Osteoblast (primary cell): ENCODE measurements around the gene EFHC1. TPM values are rescaled to one million over a fixed set of nuclear protein-coding genes. Genes with fewer than 3 reads are reported as not detected.

Source experiments
- DNase-seq: peaks from one replicate; pipeline ENCODE4 v3.0.0; 2011; ENCODE audit warnings: low spot score, mixed read lengths; ENCODE audit not compliant: insufficient read length; ENCODE audit errors: missing footprints
- H2AFZ ChIP-seq: 2 replicates; pipeline ENCODE4 v1.6.0; 2011; ENCODE audit warnings: mild to moderate bottlenecking, low read length
- H3K27ac ChIP-seq: 2 replicates; pipeline ENCODE4 v1.5.1; 2011; ENCODE audit warnings: mild to moderate bottlenecking, low read depth, low read length, moderate library complexity
- H3K27me3 ChIP-seq: 2 replicates; pipeline ENCODE4 v1.6.0; 2012; ENCODE audit warnings: mild to moderate bottlenecking, control low read depth, inconsistent platforms, low read length, moderate library complexity; ENCODE audit not compliant: insufficient read depth
- H3K36me3 ChIP-seq: 2 replicates; pipeline ENCODE4 v1.5.1; 2011; ENCODE audit warnings: mild to moderate bottlenecking, low read length, control low read depth, moderate library complexity; ENCODE audit not compliant: insufficient read depth
- H3K4me1 ChIP-seq: 2 replicates; pipeline ENCODE4 v1.5.1; 2011; ENCODE audit warnings: mild to moderate bottlenecking, low read length, control low read depth, moderate library complexity; ENCODE audit not compliant: insufficient read depth
- H3K4me2 ChIP-seq: 2 replicates; pipeline ENCODE4 v1.6.0; 2011; ENCODE audit warnings: mild to moderate bottlenecking, low read length; ENCODE audit not compliant: insufficient read depth
- H3K4me3 ChIP-seq: fragments of 200-600 bp; sonication (generic); 3 replicates; pipeline ENCODE4 v1.5.1; 2012; ENCODE audit warnings: mild to moderate bottlenecking, low read length, inconsistent platforms; ENCODE audit not compliant: insufficient read depth
- H3K79me2 ChIP-seq: 2 replicates; pipeline ENCODE4 v1.6.0; 2012; ENCODE audit warnings: mild to moderate bottlenecking, low read length, control low read depth, inconsistent platforms; ENCODE audit not compliant: insufficient read depth
- H3K9me3 ChIP-seq: 2 replicates; pipeline ENCODE4 v1.5.1; 2011; ENCODE audit warnings: low read depth, low read length, control low read depth
- H4K20me1 ChIP-seq: 2 replicates; pipeline ENCODE4 v1.6.0; 2012; ENCODE audit warnings: mild to moderate bottlenecking, low read length, control low read depth; ENCODE audit not compliant: insufficient read depth
- CTCF ChIP-seq: IDR thresholded peaks from 2 replicates; pipeline ENCODE4 v1.5.1; 2011; ENCODE audit warnings: mild to moderate bottlenecking, low read depth, low read length, moderate library complexity; ENCODE audit errors: extremely low read depth
- total RNA-seq: library from RNA; depleted of rRNA; stranded (reverse); fragments of >200 nt; gene quantifications from 2 replicates; pipeline ENCODE4 v1.2.3, GENCODE V29; 2012

Gene EFHC1
- total RNA-seq, 1 donor = 31.1 TPM

GRCh38 chr6:52392944-52393343 lies 27.2 kb upstream of the EFHC1 start:
- Histone ChIP-seq H3K36me3 (no peaks in the 10 kb centered on the region), H3K4me1 (peaks cover 18% of the 10 kb centered on the region), H3K9me3 (no peaks in the 10 kb centered on the region), H3K79me2 (no peaks in the 10 kb centered on the region), H3K4me3 (no peak overlapping the region), H3K4me2 (no peak overlapping the region), H3K27ac (no peak overlapping the region), H4K20me1 (no peaks in the 10 kb centered on the region), H3K27me3 (no peaks in the 10 kb centered on the region), H2AFZ (no peak overlapping the region)
- DNase-seq = no peak
- no peak for TF ChIP-seq CTCF

- no peaks in the 10 kb centered on the region for H4K20me1 ChIP-seq
- no peaks in the 10 kb centered on the region for H3K27me3 ChIP-seq
- H3K4me3 ChIP-seq = no peak overlapping the region
- H3K4me2 ChIP-seq = no peak overlapping the region
- no peak overlapping the region for H2AFZ ChIP-seq
- no peak for TF ChIP-seq CTCF
- peaks cover 18% of the 10 kb centered on the region for H3K4me1 ChIP-seq
- no peaks in the 10 kb centered on the region for H3K79me2 ChIP-seq
- H3K36me3 ChIP-seq = no peaks in the 10 kb centered on the region
- DNase-seq = no peak
- no peak overlapping the region for H3K27ac ChIP-seq
- H3K9me3 ChIP-seq = no peaks in the 10 kb centered on the region
Measured at GRCh38 chr6:52393780-52394179, 26.4 kb upstream of the EFHC1 start.

- H3K4me3 ChIP-seq = no peak overlapping the region
- H2AFZ ChIP-seq = no peak overlapping the region
- no peaks in the 10 kb centered on the region for H3K36me3 ChIP-seq
- H3K27me3 ChIP-seq = no peaks in the 10 kb centered on the region
- no peak for DNase-seq
- no peak overlapping the region for H3K4me2 ChIP-seq
- H3K27ac ChIP-seq = no peak overlapping the region
- no peak for TF ChIP-seq CTCF
- no peaks in the 10 kb centered on the region for H3K9me3 ChIP-seq
- no peaks in the 10 kb centered on the region for H3K79me2 ChIP-seq
- peaks cover 18% of the 10 kb centered on the region for H3K4me1 ChIP-seq
- no peaks in the 10 kb centered on the region for H4K20me1 ChIP-seq
Measured at GRCh38 chr6:52394251-52394666, 25.9 kb upstream of the EFHC1 start.

GRCh38 chr6:52395969-52396368 lies 24.2 kb upstream of the EFHC1 start:
- no peak for DNase-seq
- no peaks in the 10 kb centered on the region for H3K79me2 ChIP-seq
- no peaks in the 10 kb centered on the region for H3K36me3 ChIP-seq
- no peaks in the 10 kb centered on the region for H4K20me1 ChIP-seq
- H2AFZ ChIP-seq = no peak overlapping the region
- TF ChIP-seq CTCF = no peak
- H3K9me3 ChIP-seq = no peaks in the 10 kb centered on the region
- H3K27me3 ChIP-seq = no peaks in the 10 kb centered on the region
- no peak overlapping the region for H3K4me2 ChIP-seq
- no peak overlapping the region for H3K27ac ChIP-seq
- H3K4me3 ChIP-seq = no peak overlapping the region
- peaks cover 10% of the 10 kb centered on the region for H3K4me1 ChIP-seq
